ENCODE measurements around the gene SLC66A2.
"Not testable (repeated sequence)": the region's sequence is repeated elsewhere in the genome, so short reads cannot be mapped to it uniquely, and the experiment has no call there.

SLC66A2 gene

DNA sequence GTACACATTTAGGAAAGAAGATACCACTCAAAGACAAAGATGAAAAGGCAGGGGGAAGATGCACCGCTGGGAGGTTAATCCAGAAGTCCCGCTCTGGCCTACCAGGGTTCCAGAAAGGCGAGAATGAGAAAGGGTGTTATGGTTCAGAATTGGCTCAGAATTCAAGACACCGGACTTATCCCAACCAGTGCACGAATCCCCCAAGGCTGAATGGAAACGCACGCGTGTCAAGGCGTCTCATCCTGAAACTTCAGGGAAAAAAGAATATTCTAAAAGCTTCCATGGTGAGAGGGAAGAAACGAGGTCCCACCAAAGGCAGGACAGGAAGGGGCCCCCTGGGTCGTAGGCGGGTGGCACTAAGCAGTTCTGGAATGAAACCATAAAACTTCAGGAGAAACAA, 71.9 kb downstream of the SLC66A2 start:
- DNase-seq (ENCODE audit: low read depth), result no peak

DNA sequence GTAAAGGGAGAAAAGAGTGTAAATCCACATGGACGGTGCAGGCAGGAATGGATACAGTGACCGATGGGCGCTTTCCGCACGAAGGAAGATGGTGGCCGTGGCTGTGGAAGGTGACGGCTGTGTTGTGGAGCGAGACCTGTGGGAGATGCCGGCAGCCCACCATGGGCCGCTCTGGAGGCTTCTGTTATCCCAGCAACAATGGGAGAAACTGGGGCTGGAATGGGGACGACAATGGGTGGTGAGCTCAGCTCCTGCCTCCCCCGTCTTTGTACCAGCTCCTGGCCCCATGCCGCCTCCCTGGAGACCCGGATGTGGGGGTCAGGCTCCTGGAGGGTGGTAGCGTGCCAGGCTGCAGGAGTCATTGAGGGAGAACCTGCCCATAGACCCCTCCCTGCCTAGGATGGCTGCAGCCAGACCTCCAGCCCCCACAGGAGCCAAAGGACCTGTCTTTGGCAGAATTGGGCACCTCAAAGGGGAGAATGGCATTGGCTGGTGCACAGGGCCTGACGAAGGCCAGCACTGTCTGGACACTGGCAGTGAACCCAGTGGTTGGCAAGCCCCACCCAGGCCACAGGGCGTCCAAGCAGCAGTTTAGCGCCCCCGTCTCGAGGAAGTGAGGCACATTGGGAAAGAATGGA, 72.6 kb downstream of the SLC66A2 start:
- DNase-seq (ENCODE audit: low read depth), result no peak

DNA sequence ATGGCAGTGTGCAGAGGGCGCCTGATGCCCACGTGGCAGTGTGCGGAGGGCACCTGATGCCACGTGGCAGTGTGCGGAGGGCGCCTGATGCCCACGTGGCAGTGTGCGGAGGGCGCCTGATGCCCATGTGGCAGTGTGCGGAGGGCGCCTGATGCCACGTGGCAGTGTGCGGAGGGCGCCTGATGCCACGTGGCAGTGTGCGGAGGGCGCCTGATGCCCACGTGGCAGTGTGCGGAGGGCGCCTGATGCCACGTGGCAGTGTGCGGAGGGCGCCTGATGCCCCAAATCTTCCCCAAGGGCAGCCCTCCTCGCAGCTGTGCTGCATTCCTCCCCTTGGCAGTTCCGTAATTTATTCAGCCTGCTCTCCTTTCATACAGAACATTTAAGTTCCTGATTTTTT, 73.2 kb downstream of the SLC66A2 start:
- DNase-seq (ENCODE audit: low read depth), result not testable (repeated sequence)

DNA sequence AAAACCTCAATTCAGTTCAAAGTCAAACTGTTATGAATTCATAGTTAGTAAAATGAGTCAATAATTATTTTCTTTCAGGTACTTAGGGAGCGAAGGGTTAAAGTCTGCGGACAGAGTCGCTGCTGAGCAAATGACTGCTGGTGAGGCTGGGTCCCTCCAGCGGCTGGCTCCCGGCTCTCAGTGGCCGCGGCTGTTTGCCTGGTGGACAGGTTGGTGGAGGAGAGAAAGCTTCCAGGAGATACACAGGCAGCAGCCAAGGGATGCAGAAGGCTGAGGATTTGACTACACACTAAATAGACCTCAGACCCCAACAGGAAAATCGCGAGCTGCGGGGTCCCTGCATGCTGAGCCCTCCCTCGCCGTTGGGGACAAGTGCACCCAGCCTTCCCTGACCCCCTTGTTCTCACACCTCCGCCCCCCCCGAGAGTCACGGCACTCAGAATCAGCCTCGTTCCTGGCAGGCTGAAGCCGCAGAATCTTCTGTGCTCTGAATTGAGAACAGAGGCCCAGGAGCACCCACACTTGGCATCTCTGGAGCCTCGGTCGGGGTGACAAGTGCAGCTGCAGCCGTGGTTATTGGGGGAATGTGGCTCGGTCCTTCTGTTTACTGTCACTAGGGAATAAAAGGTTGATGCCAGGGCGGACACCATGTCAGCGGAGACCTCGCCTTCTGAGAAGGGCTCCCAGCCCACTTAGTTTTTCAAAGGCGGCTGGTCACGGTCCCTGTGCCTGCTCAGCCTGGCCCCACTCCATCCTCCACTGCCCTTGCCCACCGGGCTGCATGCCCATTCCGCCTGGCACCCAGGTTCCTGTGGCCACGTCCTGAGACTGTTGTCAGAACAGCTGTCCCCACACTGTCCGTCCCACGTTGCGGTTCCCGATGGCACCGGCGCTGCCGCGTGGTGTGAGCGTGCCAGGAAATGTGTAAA, 74.0 kb downstream of the SLC66A2 start:
- no peak for DNase-seq (ENCODE audit: low read depth)

DNA sequence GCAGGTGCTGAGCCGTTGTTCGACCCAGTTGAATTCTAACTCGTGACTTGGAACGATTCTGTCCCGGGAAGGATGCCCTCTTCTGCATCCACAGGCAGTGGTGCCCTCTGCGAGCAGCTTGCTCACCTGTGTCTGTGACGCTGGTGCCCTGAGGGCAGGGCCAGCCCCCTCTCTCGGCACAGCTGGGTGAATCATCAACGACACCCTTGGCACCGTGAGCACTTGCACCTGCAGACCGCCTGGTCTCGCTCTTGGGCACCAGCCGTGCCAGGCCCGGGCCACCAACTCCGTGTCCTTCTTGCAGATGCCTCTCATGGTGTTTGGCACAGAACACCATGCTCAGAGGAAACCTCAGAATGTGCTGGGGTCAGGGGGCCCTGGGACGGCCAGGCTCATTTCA, 75.0 kb downstream of the SLC66A2 start:
- DNase-seq (ENCODE audit: low read depth), result no peak

DNA sequence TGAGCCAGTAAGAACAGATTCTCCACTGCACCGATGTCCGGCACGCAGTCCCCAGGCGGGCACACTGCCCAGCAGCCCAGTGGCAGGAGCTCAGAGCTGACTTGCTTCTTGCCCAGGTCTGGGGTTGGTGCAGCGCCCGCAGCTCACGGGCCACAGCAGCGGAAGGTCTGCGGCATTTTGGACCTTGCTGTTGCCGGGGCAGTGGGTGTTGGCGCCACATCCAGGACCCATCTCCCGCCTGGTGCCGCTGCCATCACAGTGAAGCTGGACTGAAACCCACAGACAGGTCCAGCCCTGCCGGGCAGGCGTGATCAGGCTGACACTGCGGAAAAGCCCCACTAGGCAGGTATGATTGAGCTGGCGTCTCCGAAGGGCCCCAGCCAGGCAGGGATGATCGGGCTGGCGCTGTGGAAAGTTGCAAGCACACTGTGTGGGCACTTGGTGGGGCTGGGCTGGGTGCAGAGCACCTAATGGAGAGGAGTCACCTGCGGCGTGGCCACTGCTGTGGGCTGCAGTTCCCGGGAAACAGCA, 75.5 kb downstream of the SLC66A2 start:
- DNase-seq (ENCODE audit: low read depth), result no peak

DNA sequence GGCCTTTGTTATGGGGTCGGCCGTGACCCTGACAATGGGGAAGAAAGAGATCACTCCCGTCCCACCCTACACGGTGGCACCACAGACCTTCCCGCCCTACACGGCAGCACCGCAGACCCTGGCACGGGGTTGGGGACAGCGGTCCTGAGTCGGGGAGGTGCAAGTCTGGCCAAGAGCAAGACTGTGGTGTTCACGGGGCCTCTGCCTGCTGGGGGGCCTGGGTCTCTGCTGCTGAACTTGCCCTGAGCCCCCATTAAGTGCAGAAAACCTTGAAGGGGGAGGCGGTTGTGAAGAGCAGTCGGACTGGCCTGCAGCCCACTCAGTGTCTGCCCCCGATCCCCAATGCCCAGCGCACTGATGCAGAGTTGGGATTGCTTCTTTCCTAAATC, 75.9 kb downstream of the SLC66A2 start:
- no peak for DNase-seq (ENCODE audit: low read depth)

DNA sequence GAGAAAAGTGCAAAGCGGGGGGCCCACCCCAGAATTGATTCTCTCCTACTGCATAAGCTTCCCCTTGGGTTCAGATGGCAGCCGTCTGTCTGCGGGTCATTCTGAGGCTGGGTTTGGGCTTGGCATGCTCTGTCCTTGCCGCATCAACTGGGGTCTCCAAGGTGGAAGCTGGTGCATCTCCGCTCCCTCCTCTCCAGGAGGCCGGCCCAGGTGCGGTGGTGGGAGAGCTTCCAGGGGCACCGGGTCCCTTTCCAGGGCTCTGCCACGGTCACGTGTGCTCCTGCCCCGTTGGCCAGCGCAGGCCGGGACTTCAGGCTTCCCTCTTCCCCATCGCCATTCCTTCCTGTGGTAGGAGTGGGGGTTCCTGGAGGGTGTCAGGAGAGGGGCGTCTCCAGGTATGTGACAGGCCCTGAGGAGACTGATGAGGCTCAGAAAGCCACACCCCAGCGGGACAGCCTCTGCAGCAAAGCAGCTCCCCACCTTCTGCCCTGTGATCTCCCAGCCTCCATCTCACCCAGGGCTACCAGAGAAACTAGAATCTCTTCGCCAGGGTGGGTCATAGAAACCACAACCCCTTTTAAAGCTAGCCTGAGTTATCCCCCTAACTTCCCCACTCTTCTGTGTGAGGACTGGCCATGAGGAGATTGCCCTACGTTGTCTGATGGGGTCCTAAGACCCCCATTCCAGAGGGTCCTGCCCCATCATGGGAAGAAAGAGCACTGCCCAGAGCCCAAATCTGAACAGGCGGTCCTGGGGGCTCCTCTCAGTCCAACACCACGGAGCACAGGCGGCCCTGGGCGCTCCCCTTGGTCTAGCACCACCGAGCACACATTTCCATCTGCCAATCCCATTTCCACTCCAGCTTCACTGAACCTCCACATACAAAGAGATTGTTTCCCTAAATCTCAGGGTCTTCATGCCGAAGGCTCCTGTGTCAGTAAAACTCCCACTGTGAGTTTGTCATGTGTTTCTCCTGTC, 76.6 kb downstream of the SLC66A2 start:
- DNase-seq (ENCODE audit: low read depth), result no peak

DNA sequence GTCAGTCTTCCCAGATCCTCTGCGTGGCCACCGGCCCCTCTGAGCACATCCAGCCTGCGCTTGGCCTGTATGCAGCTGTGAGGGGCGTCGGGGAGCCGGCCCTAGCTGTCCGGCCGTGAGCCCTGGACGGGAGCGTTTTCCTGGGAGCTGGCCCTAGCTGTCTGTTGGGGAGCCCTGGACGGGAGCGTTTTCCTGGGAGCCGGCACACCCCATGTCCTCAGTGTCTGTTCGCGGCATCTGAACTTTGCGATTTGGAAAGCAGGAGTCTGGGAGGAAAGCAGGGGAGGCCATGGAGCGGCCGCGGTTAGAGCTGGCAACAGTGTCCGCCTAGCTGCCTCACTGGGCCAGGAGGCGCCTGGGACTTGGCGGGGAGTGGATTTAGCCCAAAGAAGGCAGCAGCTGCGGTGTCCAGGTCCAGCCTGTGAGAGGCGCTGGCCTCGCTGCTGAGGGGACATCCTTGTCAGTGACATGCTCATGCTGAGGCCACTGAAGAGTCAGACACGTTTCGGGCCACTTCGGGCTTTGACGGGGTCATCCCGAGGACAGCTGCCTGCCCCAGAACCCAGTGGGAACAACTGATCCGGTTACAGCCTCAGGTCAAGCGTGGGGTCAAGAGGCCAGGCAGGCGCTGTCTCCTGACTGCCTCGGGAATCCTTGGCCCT, 77.9 kb downstream of the SLC66A2 start:
- DNase-seq (ENCODE audit: low read depth), result no peak

DNA sequence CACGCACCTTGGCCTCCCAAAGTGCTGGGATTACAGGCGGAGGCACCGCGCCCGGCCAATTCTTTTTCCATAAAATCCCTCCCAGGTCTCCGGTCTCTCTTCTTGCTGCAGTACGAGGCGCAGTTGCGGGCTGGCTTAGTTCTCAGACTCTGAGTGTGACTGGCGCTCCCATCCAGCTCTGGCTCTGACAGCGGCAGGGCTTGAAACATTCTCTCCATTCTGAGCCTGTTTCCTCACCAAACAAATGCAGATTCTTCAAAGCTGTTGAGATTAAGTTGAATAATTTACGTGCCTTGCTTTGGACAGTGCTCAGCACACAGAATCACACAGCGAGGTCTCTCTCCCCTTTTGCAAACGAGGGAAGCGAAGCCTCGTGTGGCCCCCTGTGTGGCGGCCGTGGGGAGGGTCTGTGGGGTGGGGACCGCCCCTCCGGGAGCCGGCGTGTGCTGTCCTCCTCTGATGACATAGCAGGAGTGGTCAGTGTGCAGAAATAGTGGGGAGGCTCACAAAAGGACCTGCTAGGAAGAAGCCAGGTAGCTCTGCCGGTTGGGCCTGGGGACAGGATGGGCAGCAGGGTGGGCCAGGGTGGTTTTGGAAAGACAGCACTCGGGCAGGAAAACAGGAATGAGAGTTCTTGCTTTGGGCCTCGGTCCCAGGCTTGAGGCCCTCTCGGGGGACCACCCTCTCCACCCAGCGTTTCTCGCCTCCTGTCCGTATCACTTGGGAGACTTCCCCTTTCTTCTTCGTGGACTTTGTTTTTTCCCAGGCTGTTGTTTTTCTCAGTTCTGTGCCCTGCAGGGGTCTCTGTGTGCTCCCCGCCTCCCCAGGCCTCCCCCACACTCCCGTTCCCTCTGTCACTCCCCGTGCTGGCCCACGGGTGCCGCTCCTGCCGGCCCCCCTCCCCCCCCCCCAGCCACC, 78.7 kb downstream of the SLC66A2 start:
- DNase-seq (ENCODE audit: low read depth), result no peak

DNA sequence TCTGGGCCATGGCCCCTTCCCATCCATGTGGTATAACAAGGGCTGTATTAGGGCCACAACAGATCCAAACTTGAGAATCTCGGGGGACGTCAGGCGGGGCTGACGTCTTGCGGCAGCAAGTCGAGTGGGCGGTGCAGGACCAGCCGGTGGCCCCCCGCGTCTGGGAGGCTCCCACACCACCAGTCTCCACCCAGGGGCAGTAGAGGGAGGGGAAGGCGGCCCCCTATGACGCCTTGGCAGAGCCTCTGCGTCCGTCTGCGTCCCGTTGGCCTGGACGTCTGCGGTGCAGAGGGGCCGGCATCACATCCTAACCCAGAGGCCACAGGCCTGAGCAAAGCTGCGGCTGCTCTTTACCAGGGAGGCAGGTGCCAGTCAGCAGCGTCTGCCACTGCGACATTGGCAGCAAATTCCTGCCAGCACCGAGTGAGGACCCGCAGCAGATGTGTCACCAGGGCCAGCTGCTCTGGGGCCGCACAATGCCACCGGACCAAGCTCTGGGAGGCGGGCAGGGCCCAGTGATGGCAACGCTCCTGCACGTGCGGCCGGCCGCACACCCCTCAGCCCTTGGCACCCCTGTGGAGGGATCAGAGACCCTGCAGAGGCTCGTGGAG, 79.9 kb downstream of the SLC66A2 start:
- no peak for DNase-seq (ENCODE audit: low read depth)

DNA sequence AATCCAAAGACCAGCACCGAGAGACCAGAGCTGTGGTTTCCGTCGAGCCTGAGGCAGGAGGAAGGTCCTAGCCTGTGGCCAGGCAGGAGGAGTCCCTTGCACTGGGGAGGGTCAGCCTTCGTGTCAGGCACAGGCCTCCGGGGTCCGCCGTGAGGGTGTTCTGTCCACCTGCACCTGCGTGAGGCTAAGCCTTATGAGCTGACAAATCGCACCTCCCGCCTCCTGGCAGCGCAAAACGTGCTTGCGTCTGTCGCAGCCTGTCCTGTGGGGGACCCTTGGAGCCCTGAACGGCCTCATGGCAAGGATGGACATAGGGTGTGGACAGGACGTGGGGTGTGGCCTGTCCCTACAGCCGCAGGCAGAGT, 80.4 kb downstream of the SLC66A2 start:
- DNase-seq (ENCODE audit: low read depth), result no peak

DNA sequence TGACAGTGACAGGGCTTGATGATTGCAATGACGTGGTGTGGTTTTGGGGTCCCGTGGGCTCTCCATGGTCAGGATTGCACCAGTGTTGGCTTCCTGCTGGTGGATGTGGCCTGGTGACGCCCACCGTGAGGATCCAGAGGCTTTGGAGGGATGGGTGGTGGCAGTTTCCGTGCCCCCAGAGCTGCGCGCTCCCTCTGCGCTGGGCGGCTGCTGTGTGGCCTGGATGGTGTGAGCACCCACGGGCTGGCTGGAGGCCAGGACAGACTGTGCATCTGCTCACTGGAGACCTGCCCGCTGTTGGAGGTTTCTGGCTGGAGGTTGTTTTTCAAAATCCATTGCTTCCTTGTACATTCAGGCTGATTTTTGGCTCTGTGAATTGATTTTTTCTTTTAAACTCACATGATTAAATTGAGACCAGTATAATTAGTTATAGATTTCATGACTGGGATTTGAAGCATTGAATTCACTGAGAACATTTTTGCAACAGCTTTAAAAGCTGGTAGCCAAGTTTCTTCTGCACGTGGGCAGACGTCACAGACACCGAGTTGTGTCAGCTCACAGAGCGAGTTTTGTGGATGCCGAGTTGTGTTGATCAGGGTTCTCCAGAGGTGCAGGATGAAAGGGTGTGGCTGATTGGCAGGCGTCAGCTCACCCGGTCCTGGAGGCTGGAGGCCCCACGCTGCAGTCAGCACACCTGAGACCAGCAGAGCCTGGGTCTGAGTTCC, 81.0 kb downstream of the SLC66A2 start:
- no peak for DNase-seq (ENCODE audit: low read depth)

DNA sequence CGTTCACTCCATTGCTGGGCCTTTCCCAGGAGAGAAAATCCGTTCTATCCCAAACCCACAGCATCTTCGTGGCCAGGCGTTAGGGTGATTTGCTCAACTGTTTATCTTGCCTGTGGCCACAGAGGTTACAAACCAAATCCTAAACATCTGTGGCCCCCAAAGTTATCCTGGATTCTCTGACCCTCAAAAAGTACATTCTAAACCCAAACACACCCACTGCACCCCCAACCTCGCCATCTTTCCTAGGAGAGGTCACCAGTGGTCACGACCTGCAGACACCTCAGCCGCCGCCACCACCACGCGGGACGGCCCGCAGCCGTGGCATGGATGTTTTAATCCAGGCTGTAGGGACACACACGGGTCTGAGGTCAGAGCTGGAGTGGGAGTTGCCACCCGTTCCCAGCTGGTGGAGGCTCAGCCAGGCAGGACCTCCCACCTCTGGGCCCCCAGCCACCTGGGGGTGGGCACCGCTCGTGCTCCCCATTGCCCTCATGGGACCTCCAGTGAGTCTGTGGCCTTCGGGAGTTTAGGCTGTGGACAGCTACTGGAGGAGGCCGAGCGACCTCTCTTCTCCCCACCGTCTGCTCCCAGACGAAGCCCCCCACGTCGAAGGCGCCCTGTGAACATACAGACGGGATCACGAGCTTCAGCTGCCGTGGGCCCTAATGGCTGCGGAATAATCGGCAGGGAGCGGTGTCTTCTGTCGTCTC, 81.7 kb downstream of the SLC66A2 start:
- no peak for DNase-seq (ENCODE audit: low read depth)

DNA sequence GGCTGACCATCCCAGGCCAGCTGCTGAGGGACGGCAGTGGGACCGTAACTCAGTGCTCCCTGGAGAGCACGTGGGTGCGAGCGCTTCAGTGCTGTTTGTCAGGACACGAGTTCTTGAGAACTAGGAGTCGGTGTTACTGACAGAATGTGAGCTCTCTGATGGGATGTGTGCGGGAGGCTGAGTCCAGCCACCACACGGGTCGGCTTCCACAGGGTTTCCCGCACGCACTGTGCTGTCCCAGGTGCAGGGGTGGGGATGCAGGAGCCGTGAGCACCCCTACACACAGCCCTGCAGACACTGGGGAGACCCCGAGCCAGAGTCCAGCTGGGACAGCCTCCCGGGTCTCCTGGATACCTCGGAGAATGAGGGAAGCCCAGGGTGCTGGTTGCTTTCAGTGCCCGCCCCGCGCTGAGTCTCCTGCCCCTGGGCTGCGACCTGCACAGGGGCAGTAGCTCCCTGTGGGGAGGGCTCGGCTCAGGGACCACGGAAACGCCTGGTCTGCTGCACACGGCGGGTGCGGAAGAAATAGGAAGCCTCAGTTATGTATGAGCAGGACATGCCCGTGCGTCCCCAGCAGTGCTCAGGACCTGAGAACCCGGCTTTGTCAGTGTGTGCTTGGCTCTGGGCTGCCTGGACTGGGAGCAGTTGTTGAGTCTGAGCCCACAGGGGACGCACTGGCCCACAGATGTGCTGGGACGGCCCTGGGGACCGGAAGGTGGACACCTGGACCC, 82.5 kb downstream of the SLC66A2 start:
- DNase-seq (ENCODE audit: low read depth), result no peak

DNA sequence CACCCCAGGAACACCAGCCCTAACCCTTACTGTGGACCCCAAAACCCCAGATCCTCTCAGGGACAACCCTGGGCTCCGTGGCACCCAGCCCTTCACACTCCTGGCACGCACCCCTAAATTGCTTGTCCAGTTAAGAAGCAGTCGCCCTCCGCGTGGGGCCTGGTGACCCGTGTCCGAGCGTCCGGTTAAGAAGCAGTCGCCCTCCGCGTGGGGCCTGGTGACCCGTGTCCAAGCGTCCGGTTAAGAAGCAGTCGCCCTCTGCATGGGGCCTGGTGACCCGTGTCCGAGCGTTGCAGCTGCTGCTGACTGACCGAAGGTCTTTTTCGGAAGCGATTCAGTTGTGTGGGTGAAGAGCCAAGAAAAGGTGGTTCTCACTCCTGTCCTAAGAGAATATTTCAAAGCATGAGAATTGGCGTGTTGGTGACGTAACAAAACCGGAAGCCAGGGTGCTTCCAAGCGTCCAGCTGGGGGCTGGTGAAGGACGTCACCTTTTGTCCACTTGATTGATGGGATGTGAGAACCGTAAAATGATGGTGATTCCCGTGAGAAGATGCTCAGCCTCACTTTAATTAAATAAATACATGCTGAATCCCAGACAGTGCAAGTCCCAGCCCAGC, 83.2 kb downstream of the SLC66A2 start:
- no peak for DNase-seq (ENCODE audit: low read depth)

DNA sequence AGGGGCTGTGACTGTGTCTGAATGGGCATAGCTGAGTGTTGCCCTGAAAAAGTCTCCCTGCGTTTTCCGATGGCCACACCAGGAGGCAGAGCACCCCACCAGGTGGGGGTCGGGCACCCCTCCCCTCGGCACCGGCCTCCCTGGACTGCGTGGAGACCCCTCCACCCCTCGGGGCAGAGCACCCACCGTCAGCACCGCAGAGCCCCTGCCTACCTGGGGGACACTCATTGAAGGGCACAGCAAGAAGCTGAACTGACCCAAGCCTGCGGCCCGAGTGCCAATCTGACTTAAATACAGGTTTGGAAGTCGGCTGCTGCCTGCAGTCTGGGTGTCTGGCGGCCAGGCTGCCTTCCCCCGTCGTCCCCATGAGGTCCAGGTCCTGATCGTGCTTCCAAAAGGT, 83.8 kb downstream of the SLC66A2 start:
- no peak for DNase-seq (ENCODE audit: low read depth)

Measured in stimulated activated CD8-positive, alpha-beta memory T cell treated with anti-CD3 and anti-CD28 coated beads, Interleukin-4, amount 100 ng/mL, for 24 hours (primary cell).